Uterus (tissue), 2 donors: ENCODE results near the gene ITIH5.

Source experiments
- POLR2A ChIP-seq, 2 donors: fragments of 450-650 bp; IDR thresholded peaks; one replicate each; pipeline ENCODE4 v1.6.1; 2016; ENCODE audit warnings: antibody characterized with exemption in 2 of 2, mild to moderate bottlenecking in 1 of 2, moderate library complexity in 1 of 2
- TF ChIP-seq, protein P1 (sequence below), 4 experiments: fragments of 200-600 bp in 2 of 4; fragments of 450-650 bp in 2 of 4; sonication (generic) in 2 of 4; IDR thresholded peaks; one replicate each; pipeline ENCODE4 v1.5.1; 2016 to 2019; ENCODE audit warnings: antibody characterized with exemption in 4 of 4, mild to moderate bottlenecking in 2 of 4, moderate library complexity in 1 of 4

DNA sequence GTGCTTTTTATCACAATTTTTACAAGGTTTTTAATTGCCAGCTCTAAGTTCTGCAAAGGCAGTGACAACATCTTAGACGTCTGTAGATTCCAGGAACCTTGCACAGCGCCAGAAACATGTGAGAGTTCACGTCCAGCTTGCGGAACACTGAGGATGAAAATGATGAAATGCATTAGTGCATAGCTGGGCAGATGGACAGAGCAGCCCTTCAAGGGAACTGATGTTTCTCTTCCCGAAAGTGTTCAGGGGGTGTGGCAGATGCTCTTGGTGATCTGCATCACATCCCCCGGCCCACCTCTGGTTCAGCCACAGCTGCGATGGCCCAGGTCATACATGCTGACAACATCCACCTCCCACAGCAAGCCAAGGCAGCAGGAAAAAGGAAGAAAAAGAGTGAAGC, 40.9 kb downstream of the ITIH5 start:
- TF ChIP-seq, protein P1, sequence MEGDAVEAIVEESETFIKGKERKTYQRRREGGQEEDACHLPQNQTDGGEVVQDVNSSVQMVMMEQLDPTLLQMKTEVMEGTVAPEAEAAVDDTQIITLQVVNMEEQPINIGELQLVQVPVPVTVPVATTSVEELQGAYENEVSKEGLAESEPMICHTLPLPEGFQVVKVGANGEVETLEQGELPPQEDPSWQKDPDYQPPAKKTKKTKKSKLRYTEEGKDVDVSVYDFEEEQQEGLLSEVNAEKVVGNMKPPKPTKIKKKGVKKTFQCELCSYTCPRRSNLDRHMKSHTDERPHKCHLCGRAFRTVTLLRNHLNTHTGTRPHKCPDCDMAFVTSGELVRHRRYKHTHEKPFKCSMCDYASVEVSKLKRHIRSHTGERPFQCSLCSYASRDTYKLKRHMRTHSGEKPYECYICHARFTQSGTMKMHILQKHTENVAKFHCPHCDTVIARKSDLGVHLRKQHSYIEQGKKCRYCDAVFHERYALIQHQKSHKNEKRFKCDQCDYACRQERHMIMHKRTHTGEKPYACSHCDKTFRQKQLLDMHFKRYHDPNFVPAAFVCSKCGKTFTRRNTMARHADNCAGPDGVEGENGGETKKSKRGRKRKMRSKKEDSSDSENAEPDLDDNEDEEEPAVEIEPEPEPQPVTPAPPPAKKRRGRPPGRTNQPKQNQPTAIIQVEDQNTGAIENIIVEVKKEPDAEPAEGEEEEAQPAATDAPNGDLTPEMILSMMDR (IDR thresholded peaks at IDR 0.05), result no peak
- TF ChIP-seq POLR2A (IDR thresholded peaks at IDR 0.05), result no peak
